NCI-H526 treated with DMSO at 0.1 percent for 48 hours (cell line): ENCODE data around the gene PDIA2.
"Not testable (repeated sequence)": the region's sequence is repeated elsewhere in the genome, so short reads cannot be mapped to it uniquely, and the experiment has no call there.

Experiments used
- DNase-seq: peaks from one replicate; lab custom pipeline; 2025; lab: John Stamatoyannopoulos, UW

Gene PDIA2

GRCh38 chr16:301950-302349 is 19.0 kb downstream of the PDIA2 start:
- DNase-seq = no peak

GRCh38 chr16:303760-304505 is 21.0 kb downstream of the PDIA2 start:
- DNase-seq = no peak

DNA sequence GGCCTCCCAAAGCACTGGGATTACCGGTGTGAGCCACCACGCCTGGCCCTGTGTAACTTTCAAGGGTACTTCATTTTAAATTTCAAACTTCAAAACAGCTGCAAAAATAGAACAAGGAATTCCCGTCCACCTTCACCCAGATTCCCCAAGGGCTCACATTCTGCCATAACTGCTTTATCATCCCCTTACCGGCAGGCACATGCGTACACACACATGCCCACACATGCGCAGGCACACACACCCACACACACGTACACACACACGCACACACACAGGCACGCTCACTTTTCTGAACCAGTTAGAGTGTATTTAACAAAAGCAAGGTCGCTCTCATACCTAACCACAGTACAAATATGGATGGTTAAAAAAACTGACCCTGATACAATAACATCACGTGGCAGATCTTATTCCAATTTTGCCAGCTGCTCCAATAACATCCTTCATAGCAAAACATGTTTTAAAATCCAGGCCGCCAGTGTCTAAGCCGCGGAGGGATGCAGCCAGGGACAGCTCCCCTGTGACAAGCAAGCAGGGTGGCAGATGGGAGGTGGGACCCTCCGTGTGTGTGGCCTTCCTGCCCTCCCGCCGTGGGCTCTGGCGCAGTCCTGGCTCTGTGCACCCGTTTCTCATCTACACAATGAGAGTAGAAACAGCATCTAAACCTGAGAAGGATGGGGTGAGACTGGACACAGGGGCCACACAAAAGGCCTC is 23.1 kb downstream of the PDIA2 start:
- DNase-seq = no peak

GRCh38 chr16:306911-307370 is 24.0 kb downstream of the PDIA2 start:
- no peak for DNase-seq

GRCh38 chr16:307691-308312 is 24.8 kb downstream of the PDIA2 start:
- no peak for DNase-seq

DNA sequence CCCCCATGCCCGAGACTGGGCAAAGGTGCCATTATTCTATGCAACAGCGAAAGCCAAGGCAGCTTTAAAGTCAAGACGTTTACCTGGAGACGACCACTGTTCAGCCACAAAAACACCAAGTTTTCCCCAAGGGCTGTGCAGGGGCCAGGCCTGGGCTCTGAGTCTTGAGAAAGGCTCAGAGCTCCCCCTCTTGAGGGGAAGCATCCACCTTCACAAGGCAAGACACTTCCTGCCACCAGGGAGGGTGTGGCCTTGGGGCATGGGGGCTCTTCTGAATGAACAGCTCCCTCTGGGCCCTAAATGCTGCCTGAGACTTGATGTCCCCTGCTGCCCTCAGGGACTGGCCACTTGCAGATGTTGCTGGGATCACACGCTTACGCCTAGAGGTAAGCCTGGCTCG is 26.5 kb downstream of the PDIA2 start:
- DNase-seq = no peak

GRCh38 chr16:311725-312124 is 28.8 kb downstream of the PDIA2 start:
- DNase-seq = no peak

- no peak for DNase-seq
Observed at GRCh38 chr16:314351-314750, 31.4 kb downstream of the PDIA2 start.

DNA sequence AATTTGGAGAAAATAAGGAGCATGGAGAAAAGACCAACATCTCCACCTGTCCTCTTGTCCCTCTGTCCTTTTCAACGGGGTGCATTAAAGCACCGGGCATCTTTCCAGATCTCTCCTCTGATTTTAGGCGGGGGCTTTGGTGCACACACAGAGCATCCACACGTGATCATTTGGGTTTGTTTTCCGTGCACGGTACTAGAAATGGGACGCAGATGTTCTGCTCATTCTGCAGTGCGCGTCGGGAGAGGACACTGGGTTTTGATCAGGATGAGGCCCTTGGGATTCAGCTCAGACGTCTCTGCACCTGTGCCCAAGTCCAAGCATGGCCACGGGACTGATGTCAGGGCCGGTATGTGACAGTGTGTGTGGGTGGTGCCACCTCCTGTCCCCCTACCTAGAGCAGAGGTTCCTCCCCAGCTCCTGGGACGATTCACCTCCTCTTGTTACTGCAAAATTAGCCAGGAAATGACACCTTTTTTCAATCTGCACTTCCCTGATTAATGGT is 31.9 kb downstream of the PDIA2 start:
- DNase-seq = no peak

- no peak for DNase-seq
Observed at GRCh38 chr16:316741-317464, 33.9 kb downstream of the PDIA2 start.

- DNase-seq = no peak
Observed at GRCh38 chr16:317583-317982, 34.6 kb downstream of the PDIA2 start.

- DNase-seq = no peak
Observed at GRCh38 chr16:318628-319027, 35.7 kb downstream of the PDIA2 start.

- no peak for DNase-seq
Observed at GRCh38 chr16:320206-320605, 37.2 kb downstream of the PDIA2 start.

- DNase-seq = no peak
Observed at GRCh38 chr16:321532-321931, 38.6 kb downstream of the PDIA2 start.

DNA sequence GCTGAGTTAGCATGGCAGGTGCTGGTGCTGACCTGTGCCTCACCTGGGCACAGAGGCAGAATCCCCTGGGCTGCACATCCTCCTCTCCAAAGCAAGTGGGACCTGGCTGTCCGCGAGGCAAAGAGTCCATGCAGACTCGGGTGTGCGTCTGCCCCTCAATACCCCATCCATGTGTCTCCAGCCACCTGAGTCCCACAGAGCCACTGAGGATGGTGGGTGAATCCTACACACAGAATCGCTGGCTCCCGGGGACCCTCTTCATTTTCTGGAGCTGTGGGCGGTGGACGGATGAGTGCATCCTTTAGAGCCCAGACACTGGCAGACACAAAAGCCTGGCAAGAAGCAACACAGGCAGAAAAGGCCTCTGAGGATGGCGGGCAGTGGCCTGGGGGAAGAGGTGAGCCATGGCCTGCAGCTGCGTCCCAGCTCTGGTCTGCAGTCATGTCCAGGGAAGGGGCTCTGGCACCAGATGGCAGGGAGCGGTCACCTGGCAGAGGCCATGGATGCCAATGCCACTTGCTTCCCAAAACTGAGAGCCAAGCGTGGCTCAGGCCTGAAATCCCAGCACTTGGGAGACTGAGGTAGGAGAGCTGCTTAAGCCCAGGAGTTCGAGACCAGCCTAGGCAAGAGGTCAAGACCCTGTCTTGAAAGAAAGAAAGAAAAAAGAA is 39.6 kb downstream of the PDIA2 start:
- no peak for DNase-seq

- no peak for DNase-seq
Observed at GRCh38 chr16:324201-324450, 41.2 kb downstream of the PDIA2 start.

GRCh38 chr16:324451-325334 is 41.7 kb downstream of the PDIA2 start:
- DNase-seq = no peak

DNA sequence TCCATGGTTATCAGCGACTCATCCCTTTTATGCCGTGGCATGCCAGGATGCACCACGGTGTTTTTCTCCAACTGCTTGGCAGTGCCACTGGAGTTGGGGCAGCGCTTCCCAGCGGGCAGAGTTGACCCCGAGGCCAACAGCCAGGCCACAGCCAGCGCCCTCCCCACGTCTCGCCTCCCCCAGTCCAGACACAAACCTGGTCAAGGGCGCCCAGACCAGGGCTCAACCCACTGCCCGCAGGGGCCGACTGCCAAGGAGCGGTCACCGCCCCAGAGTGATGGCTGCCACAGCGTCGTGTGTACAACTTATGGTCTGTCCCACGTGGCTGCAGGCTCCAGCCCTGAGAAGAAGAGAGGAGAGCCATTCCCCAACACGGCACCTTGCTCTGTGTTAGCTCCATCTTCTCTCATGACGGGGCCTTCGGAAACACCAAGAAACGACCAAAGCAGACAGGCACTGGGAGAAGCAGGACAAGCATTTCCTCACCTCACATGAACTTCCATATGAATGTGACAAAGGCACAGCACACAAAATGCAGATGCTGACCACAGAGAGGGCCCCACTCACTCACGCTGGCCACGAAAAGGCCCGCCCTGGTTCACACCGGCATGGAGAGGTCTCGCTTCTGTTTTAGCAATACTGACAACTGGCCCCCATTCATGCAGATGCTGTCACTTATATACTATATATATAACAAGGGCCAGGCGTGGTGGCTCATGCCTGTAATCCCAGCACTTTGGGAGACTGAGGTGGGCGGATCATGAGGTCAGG is 42.6 kb downstream of the PDIA2 start:
- no peak for DNase-seq

- no peak for DNase-seq
Observed at GRCh38 chr16:330741-331140, 47.8 kb downstream of the PDIA2 start.

- DNase-seq = not testable (repeated sequence)
Observed at GRCh38 chr16:331181-331814, 48.3 kb downstream of the PDIA2 start.
